DOHH2 (cell line): ENCODE data around the gene ST3GAL4.

Experiments
- H3F3A ChIP-seq: fragments of 200-600 bp; sonication (generic), shearing (Covaris generic); 2 replicates; pipeline ENCODE4 v1.6.0; 2016; ENCODE audit warnings: antibody characterized with exemption, mild to moderate bottlenecking; ENCODE audit not compliant: control insufficient read depth, insufficient read depth
- H3K27ac ChIP-seq: fragments of 200-600 bp; sonication (generic); 2 replicates; pipeline ENCODE4 v1.5.1; 2014; ENCODE audit warnings: low read depth, mild to moderate bottlenecking, low read length, moderate library complexity
- H3K27me3 ChIP-seq: fragments of 200-600 bp; sonication (generic); 2 replicates; pipeline ENCODE4 v1.6.1; 2014; ENCODE audit warnings: mild to moderate bottlenecking, low read length, mixed read lengths; ENCODE audit not compliant: control insufficient read depth
- H3K36me3 ChIP-seq: fragments of 200-600 bp; sonication (generic); 2 replicates; pipeline ENCODE4 v1.6.1; 2014; ENCODE audit warnings: mild to moderate bottlenecking, low read length, moderate library complexity, mixed read lengths; ENCODE audit not compliant: control insufficient read depth
- H3K4me1 ChIP-seq: fragments of 200-600 bp; sonication (generic); 2 replicates; pipeline ENCODE4 v1.6.1; 2014; ENCODE audit warnings: mild to moderate bottlenecking, low read length, mixed read lengths; ENCODE audit not compliant: control insufficient read depth
- H3K4me2 ChIP-seq: fragments of 200-600 bp; sonication (generic); 2 replicates; pipeline ENCODE4 v1.6.0; 2014; ENCODE audit warnings: mild to moderate bottlenecking, low read length, moderate library complexity
- H3K4me3 ChIP-seq: fragments of 200-600 bp; sonication (generic); 2 replicates; pipeline ENCODE4 v1.5.1; 2014; ENCODE audit warnings: mild to moderate bottlenecking, low read length, mixed read lengths
- H3K79me2 ChIP-seq: fragments of 200-600 bp; sonication (generic); 2 replicates; pipeline ENCODE4 v1.6.1; 2014; ENCODE audit warnings: mild to moderate bottlenecking, low read length, mixed read lengths; ENCODE audit not compliant: control insufficient read depth
- H3K9me2 ChIP-seq: fragments of 200-600 bp; sonication (generic); replicated peaks from 2 replicates; pipeline ENCODE4 v1.6.1; 2014; ENCODE audit warnings: mild to moderate bottlenecking, low read length, mixed read lengths; ENCODE audit not compliant: control insufficient read depth
- H3K9me3 ChIP-seq: fragments of 200-600 bp; sonication (generic); 2 replicates; pipeline ENCODE4 v1.6.1; 2014; ENCODE audit warnings: antibody characterized with exemption, low read length, mixed read lengths; ENCODE audit not compliant: control insufficient read depth, insufficient read depth
- H4K20me1 ChIP-seq: fragments of 200-600 bp; sonication (generic); 2 replicates; pipeline ENCODE4 v1.6.0; 2014; ENCODE audit warnings: low read depth, mild to moderate bottlenecking, antibody characterized with exemption, low read length, moderate library complexity; ENCODE audit not compliant: control insufficient read depth, insufficient read depth
- CTCF ChIP-seq: fragments of 200-600 bp; sonication (generic); IDR thresholded peaks from one replicate; pipeline ENCODE4 v1.5.1; 2014; ENCODE audit warnings: antibody characterized with exemption, mild to moderate bottlenecking, low read depth, low read length; ENCODE audit not compliant: poor library complexity, severe bottlenecking
- EZH2phosphoT487 ChIP-seq: fragments of 200-600 bp; sonication (generic); IDR thresholded peaks from 2 replicates; pipeline ENCODE4 v1.6.1; 2017; ENCODE audit warnings: borderline replicate concordance, mild to moderate bottlenecking, antibody characterized with exemption, low read length, moderate library complexity, mixed read lengths

The ST3GAL4 gene

GRCh38 chr11:126311401-126312291 lies 43.8 kb upstream of the ST3GAL4 start:
- 0 out of 2 replicates have a peak, but pooled peaks cover 2% of the 10 kb centered on the region for H3F3A ChIP-seq
- peaks cover 2% of the 10 kb centered on the region; the same call in 1 of the 2 replicates for H3K4me1 ChIP-seq
- H3K36me3 ChIP-seq = peaks cover 52% of the 10 kb centered on the region
- no peak overlapping the region for H3K4me2 ChIP-seq
- TF ChIP-seq CTCF (no peak), EZH2phosphoT487 (no peak)
- no peak overlapping the region for H3K4me3 ChIP-seq
- no peaks in the 10 kb centered on the region for H3K27me3 ChIP-seq
- H3K79me2 ChIP-seq = peaks cover 15% of the 10 kb centered on the region
- 0 out of 2 replicates have a peak, but pooled peaks cover 3% of the 10 kb centered on the region for H4K20me1 ChIP-seq
- H3K27ac ChIP-seq = no peak overlapping the region
- no peaks in the 10 kb centered on the region for H3K9me2 ChIP-seq
- no peaks in the 10 kb centered on the region for H3K9me3 ChIP-seq

- H3K4me1 ChIP-seq = no peaks in the 10 kb centered on the region
- no peaks in the 10 kb centered on the region for H3K9me3 ChIP-seq
- 0 out of 2 replicates have a peak, but pooled peaks cover 3% of the 10 kb centered on the region for H4K20me1 ChIP-seq
- peaks cover 15% of the 10 kb centered on the region for H3K79me2 ChIP-seq
- no peak overlapping the region for H3K4me3 ChIP-seq
- no peaks in the 10 kb centered on the region for H3K9me2 ChIP-seq
- peaks cover 47% of the 10 kb centered on the region for H3K36me3 ChIP-seq
- 0 out of 2 replicates have a peak, but pooled peaks cover 2% of the 10 kb centered on the region for H3F3A ChIP-seq
- TF ChIP-seq EZH2phosphoT487 (no peak), CTCF (no peak)
- H3K27me3 ChIP-seq = no peaks in the 10 kb centered on the region
- no peak overlapping the region for H3K4me2 ChIP-seq
- H3K27ac ChIP-seq = no peak overlapping the region
Observed at GRCh38 chr11:126312961-126313360, 42.5 kb upstream of the ST3GAL4 start.

GRCh38 chr11:126313826-126314225 lies 41.7 kb upstream of the ST3GAL4 start:
- Histone ChIP-seq H4K20me1 (0 out of 2 replicates have a peak, but pooled peaks cover 3% of the 10 kb centered on the region), H3F3A (no peaks in the 10 kb centered on the region), H3K4me2 (no peak overlapping the region), H3K79me2 (peaks cover 22% of the 10 kb centered on the region), H3K4me3 (no peak overlapping the region), H3K9me3 (no peaks in the 10 kb centered on the region), H3K27me3 (no peaks in the 10 kb centered on the region), H3K36me3 (peaks cover 43% of the 10 kb centered on the region), H3K9me2 (no peaks in the 10 kb centered on the region), H3K27ac (no peak overlapping the region), H3K4me1 (peaks cover 3% of the 10 kb centered on the region; the same call in 1 of the 2 replicates)
- TF ChIP-seq EZH2phosphoT487 (no peak), CTCF (no peak)
